GM18867 (cell line): ENCODE measurements around the gene EFCC1.
A peak's percentile ranks its signal among the peaks of the same experiment; 100 is the strongest.

Experiments used
- ATAC-seq: cut with Tn5 transposase; IDR thresholded peaks from one replicate; pipeline ENCODE4 v1.9.1; 2021; ENCODE audit warnings: mild to moderate bottlenecking, moderate library complexity; ENCODE audit not compliant: unreplicated experiment

EFCC1 gene

GRCh38 chr3:129001101-129001805 is at the start of gene EFCC1:
Gene EFCC1 (plus strand): TSS chr3:129001304. CDS start chr3:129001629, 325 bp downstream.
- no peak for ATAC-seq

GRCh38 chr3:128956440-128956839 is 44.7 kb upstream of the EFCC1 start:
- ATAC-seq: no peak

- ATAC-seq: no peak
Observed at GRCh38 chr3:128965280-128965679, 35.8 kb upstream of the EFCC1 start.

GRCh38 chr3:128965818-128966217 is 35.3 kb upstream of the EFCC1 start:
- no peak for ATAC-seq

DNA sequence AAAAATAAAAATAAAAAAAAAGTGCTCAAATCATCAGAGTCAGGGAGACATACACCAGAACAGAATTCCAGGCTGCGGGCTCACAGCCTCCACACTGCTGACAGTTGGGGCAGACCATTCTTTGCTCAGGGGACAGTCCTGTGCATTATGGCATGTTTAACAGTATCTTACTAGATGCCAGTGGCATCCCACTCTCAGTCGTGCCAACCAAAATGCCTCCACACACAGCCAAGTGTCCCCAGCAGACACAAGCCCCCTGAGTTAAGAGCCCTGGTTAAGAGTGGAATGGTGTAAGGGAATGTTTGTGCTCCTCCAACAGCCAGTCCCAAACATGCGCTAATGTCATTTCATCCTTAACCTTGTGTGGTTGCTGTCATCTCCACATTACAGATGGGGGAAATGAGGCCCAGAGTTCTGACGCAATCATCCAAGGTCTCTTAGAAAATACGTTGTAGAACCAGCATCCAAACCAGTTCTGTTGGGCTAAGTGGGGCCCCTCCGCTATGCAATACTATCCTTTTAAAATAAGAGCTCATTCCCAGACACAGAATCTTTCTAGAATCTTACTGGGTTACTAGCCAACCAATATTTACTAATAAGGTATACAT is 33.3 kb upstream of the EFCC1 start:
- ATAC-seq: no peak

GRCh38 chr3:128969993-128970739 is 30.9 kb upstream of the EFCC1 start:
- ATAC-seq: no peak

DNA sequence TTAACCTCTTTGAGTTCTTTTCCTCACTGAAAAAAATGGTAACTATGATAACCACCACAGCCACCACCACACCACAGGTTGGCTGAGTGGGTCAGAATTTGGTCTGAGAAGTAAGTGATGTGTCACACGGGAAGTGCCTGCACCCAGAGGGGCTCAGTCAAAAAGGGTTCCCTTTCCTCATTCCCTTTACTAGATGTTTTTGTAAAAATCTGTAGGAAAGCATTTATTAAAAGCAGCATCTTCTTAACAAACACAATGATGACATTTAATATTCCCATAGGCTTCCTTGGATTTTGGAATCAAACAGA is 30.4 kb upstream of the EFCC1 start:
- no peak for ATAC-seq

DNA sequence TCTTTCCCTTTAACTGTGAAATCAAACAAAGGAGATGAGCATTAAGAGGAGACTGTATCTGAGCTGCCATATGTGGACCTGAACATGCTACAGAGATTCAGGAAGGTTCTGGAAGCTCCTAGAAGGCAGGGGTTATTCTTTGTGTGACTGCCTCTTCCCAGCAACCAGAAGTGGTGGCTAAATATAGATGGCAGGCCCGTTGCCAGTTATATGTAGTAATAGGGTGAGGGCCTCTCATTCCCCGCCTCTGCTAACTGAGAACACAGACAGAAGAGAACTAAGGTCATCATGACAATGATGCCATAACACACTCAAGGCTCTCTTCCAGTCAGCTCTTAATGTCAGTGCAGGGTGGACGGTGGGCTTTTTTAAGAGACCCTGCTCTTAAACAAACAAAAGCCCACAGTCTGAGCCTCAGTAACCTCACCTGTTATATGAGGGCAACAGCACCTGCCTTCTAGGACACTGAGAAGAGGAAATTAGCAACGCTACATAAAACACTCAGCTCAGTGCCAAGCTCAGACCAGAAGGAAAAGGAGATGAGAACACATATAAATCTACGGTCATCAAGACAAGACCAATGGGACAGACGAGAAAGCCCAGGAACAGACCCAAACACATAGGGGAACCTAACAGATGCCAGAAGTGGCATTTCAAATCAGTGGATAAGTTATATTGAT is 29.5 kb upstream of the EFCC1 start:
- ATAC-seq: no peak

- ATAC-seq: no peak
Observed at GRCh38 chr3:128973988-128974564, 27.0 kb upstream of the EFCC1 start.

DNA sequence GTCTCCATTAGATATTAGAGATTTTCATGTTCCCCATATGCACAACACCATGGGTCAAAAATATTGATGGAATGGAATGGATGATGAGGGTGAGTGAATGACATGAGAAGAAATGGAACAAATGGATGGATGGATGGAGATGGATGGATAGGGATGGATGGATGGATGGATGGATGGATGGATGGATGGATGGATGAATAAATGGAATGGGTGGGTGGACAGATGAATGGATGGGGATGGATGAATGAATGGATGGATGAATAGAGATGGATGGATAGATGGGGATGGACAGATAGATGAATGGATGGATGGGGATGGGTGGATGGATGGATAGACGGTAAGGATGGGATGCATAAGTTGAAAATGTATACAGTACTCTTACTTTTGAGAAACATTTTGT is 25.8 kb upstream of the EFCC1 start:
- no peak for ATAC-seq

DNA sequence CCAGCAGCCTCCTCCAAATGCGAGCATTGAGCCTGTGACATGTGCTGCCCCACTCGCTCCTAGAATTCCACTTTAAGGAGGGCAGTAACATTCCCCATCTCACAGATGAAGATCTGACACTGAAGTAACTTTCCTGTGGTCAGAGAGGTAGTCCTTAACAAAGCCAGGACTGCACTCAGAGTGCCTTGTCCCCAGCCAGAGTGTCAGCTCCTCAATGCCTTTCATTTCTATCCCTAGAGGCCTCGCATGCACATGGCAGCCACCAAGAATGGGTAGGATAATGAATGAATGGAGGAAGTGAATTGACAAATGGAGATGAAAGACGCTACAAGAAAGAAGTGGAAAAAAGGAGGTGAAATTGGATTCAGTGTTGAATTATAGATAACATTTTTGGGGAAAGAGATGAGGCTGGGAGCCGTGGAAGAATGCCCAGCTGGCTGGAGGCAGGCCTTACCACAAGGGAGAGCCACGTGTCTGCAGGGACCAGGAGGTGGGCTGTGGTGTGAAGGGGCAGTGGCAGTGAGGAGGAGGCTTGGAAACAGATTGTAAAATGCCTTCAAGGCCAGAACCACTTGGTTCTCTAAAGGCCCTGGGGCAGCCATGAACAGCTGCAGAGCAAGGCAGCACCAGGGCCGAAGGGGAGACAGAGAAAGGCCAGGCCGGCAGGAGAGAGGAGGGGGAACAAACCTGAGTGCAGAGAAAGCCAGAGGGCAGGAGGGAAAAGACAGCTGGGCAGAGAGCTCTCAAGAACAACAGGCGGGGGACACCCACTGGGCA is 17.6 kb upstream of the EFCC1 start:
- no peak for ATAC-seq

DNA sequence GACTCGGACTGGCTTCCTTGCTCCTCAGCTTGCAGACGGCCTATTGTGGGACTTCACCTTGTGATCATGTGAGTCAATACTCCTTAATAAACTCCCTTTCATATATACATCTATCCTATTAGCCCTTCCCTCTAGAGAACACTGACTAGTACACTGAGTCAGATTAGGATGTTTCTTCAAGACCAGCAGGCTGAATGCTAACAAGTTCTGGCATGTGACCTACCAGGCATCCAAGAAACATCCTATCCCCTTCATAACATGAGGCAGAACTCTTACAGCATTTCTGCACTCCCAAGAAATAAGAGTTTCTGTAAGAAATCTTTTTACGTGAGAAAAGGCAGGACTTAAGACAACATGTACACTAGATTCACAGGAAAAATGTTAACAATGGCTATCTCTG is 16.5 kb upstream of the EFCC1 start:
- ATAC-seq: no peak

DNA sequence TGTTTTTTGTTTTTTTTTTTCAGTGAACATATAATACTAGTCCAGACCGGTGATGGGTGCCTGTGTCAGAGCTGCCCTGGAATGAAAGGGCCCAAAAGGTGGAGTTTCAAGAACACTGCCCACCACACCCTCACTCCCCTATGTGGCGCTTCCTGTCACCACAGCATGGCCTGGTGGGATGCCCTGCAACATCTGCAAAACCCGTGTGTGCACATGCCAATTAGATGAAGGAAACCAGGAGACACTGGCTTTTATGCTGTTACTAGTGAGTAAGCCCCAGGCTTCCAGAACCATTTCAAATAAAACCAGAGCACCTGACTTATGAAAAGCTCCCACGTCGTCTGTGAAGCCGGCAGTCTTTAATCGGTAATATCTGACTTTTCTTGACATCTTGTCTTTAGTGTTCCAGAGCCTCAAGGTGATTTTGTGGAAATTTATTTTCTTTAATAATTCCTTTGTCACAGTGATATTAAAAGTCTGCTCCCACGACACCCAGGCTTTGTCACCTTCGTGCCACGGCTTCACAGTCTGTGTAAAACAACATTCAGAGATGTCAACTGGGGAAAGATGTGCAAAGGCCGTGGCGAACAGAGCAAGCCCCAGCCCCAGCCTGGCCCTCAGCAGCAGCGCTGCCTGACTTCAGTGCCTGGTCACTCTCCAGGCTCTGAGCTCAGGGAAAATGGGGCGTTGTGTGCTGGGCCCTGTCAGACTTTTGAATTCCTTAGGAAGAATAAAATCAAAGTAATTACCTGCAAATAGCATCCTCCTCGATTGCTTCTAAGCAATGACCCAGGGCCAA is 13.6 kb upstream of the EFCC1 start:
- ATAC-seq: no peak

DNA sequence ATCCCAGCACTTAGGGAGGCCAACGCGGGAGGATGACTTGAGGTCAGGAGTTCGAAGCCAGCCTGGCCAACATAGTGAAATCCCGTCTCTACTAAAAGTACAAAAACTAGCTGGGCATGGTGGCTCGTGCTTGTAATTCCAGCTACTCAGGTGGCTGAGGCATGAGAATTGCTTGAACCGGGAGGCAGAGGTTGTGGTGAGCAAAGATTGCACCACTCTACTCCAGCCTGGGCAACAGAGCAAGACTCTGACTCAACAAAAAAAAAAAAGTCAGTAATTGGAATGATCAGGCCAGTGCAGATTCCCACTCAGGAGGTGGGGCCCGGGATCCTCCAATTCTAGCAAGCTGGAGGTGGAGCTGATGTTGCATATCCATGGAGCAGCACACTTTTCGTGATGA is 12.8 kb upstream of the EFCC1 start:
- ATAC-seq: no peak

- no peak for ATAC-seq
Observed at GRCh38 chr3:128991355-128991895, 9.7 kb upstream of the EFCC1 start.

GRCh38 chr3:128992926-128993460 is 8.1 kb upstream of the EFCC1 start:
- no peak for ATAC-seq

DNA sequence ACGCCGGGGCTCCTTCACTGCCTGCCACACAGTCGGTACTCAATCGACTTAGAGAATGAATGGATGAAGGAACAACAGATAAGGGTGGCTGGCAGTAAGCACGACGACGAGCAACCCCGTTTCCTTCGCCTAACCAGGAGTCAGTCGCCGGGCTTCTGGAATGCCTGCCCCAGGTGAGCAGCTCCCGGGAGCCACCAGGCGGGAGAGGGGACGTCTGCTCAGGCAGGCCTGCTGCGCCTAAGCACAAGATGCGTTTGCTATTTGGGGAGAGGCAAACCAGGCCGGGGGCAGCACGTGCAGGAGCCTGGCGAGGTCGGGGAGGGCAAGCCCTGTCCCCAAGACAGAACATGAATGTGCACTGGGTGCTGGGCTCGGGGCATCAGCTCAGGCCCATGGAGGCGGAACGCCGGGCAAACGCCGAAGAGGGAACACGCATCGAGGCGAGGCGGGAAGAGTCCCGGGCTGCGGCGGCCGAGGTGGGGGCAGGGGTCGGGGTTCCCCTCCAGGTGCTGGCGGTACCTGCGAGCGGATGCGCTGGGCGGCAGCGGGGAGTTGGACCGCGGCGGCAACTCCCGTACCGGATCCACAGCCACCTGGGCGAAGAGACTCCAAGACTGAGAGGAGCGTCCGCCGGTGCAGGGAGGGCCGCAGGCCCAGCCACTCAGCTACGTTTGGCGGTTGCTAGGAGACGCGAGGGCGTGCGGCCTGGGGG is 7.5 kb upstream of the EFCC1 start, which contains the start of gene CFAP92:
Gene CFAP92 (minus strand): TSS at position 616 of the 712 bp plus-strand sequence. CDS start 772 bp downstream, outside the sequence.
- peak; percentile 93 for ATAC-seq

- no peak for ATAC-seq
Observed at GRCh38 chr3:128994173-128994512, 7.0 kb upstream of the EFCC1 start.
